GM21360 (cell line): Measurements from ENCODE around the gene TSFM.
"Not testable (repeated sequence)": the region's sequence is repeated elsewhere in the genome, so short reads cannot be mapped to it uniquely, and the experiment has no call there.

Experiments
- ATAC-seq: cut with Tn5 transposase; IDR thresholded peaks from one replicate; pipeline ENCODE4 v1.9.1; 2021; ENCODE audit warnings: mild to moderate bottlenecking, moderate library complexity; ENCODE audit not compliant: unreplicated experiment

Gene TSFM

DNA sequence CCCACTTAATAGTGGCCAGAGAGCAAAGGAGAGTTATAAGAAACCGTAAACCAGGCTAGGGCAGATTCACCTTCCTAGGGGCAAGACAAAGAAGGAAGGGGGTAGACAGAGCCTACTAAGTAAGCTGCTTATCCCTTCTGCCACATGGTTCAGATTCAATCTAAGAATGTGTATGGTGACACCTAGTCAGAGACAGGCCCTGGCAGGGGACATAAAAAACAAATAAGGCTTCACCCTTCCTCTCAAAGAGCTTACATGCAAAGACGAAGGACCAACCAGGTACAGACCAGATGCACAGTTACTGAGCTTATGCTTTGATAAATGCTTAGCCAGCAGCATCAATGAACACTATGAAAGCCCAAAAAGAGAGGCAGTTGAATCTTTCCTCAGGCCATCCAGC is 20.1 kb upstream of the TSFM start:
- no peak for ATAC-seq

DNA sequence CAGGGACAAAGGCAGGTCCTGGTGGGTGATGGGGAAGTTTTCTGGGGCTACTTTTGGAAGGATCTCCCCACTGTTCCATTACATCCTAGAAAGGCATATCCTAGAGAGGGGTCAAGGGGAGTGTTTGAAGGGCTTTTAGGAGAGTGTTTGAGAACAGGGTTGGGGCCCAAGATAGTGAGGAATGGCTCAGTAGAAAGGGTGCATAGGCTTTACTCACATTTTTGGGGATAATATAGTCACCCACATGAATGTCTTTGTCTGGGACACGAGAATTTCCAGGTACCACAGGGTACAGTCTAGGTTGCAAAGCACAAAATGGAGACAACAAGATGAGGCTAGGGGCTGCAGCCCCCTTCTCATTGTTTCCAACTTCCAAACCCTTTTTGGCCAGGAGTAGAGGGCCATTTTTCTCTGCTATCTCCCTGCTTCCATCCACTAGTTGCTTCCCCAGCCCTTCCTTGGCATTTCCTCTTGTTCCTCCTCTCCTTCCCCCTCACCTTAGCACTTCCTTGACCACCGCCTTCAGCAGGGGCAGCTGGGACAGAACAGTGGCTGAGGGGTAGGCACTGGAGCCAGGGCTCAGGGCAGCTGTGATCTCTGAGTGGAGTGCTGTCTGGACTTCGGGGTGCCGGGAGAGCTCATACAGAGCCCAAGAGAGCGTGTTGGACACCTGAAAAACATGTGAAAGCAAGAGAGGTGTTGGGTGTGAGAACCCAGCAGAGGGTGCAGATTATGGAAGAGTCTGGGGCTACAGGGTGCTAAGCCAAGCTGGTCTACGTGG is 18.5 kb upstream of the TSFM start:
- ATAC-seq = no peak

DNA sequence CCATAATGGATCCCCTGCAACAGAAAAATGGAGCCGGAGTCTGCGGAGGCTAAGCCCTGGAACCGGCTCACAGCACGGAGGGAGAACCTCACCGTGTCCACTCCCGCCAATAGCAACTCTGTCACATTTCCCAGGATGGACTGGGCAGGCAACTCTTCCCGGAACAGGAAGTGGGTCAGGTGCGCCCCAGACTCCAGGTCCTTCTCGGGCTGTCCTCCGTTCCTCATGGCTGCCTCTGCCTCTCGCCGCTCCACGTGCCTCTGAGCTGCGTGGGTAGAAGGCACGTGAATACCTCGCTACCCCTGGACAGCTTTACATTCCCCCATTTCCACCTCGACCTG is 18.0 kb upstream of the TSFM start:
- ATAC-seq = no peak

DNA sequence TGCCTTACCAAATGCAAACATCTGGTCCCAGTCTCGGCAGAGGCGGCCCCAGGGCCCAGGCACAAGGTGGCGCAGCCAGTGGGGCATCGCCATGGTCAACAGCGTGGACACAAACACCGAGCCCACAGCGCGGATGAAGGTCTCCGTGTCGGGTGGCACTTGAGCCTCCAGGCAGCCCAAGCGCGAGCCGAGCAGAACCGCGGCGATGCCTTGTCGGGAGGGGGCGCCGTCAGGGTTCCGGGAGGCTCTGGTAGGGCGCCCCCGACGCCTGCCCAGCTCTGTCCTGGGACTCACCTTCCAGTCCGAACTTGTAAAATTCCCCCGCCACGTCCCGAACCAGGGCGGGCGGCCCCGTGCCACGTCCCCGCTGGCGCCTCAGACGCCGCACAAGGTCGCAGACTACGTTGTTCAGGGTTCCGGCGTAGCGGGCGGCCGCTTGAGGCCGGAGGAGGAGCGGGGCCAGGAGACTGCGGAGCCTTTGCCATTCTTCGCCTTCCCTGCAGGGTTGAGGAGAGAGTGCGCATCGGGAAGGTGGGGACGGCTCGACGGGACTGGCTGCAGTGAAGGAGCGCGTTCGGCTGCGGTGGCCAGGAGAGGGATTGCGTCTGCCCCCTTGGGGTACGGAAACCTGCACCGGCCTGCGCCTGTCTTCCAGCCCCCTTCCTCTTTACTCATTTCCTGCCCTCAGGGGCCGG is 17.4 kb upstream of the TSFM start:
- ATAC-seq = peak; percentile 55

DNA sequence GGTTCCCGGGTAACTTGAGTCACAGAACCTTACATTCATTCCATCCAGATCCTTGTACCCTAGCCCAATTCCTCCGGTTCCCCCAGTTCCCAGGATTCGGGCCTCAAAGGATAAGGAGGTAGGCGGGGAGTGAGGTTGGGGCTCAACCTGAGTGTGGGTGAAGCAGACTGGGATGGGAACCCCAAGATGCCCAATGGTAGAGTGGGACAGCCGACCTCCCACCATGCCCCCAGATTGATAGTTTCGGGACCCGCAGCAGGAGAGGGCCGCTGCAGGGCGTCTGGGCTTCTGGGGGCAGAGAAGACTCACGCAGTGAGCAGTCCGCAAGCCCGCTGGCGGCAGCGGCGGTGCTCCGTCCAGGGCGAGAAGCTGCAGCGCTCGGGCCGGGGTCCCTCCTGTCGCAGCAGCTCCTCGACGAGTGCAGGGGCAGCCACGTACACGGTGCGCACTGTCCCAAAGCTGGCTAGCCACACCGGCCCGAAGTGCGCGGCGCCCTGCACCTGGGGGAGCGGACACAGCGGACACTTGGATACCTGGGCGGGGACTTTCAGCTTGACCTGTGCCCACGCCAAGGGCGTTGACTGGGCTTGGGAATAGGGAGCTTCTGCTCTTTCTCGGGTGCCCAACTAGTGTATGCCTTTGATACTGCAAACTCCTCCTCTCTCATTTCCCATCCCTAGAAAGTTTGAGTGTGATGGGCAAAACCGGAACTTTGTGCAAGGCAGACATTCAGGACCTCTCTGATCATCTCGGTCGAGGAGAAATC is 16.7 kb upstream of the TSFM start:
- ATAC-seq = no peak

DNA sequence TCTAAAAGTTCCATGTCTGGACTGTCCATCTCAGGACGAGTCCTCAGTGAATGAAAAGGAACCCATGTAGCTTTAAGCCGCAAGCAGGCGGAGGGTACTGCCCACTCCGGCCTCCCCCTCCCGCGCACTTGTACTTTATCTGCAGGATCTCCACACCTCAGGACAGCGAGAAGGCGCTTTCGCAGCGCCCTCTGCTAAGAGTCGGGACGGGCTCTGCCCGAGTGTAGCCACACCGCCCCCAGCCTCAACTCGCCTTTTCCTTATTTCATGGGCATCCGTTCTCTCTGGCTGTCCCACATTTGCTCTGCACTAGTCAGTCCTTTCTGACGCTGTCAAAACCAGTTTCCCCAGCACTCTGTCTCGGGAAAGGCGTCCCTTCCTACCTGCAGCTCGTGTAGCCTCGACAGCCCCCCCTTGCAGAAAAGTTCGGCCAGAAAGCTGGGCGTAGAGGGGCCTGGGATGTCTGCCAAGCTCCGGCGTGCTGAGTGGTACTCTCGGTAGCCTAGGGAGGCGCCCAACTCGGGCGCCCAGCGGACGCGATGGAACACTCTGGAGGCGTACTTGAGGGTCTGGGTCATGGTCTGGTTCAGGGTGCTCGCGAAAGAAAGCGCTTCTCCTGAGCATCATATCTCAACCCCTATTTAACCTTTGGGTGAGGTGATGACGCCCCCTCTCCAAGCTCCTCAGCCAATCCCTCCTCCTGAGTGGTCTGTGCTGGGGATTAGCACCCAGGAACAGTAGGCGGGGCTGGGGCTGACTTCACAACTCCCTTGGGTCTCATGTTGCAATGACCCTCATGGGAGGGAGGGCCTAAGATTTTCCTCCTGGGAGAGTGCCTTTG is 15.9 kb upstream of the TSFM start, which contains the start of gene CYP27B1:
Gene CYP27B1 (minus strand): TSS at position 615 of the 841 bp plus-strand sequence. CDS start 37 bp downstream, at position 578.
- ATAC-seq = no peak

DNA sequence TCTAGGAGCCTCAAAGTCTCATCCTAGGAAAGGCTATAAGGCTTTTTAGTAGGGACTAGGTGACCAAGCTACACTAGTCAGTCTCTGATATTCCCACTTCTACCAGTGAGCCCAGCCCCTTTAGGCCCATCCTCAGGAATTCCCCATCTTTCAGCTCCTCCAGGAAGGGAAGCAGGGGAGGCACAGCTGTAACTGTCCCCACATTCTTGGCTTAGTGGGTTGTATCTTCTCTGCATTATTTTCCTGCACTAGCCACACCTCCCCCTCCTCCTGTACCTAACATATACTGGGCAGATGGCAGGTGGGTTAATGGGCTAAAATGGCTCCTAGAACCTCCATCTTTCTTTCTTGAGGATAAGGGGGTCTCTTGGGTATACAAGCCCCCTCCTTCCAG is 15.3 kb upstream of the TSFM start:
- ATAC-seq = no peak

DNA sequence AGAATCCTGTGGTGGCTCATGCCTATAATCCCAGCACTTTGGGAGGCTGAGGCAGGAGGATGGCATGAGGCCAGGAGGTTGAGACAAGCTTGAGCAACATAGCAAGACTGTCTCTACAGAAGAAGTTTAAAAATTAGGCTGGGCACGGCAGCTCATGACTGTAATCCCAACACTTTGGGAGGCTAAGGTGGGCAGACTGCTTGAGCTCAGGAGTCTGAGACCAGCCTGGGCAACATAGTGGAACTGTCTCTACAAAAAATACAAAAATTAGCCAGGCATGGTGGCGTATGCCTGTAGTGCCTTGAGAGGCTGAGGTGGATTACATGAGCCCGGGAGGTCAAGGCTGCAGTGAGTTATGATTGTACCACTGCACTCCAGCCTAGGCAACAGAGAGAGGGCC is 14.7 kb upstream of the TSFM start:
- no peak for ATAC-seq

DNA sequence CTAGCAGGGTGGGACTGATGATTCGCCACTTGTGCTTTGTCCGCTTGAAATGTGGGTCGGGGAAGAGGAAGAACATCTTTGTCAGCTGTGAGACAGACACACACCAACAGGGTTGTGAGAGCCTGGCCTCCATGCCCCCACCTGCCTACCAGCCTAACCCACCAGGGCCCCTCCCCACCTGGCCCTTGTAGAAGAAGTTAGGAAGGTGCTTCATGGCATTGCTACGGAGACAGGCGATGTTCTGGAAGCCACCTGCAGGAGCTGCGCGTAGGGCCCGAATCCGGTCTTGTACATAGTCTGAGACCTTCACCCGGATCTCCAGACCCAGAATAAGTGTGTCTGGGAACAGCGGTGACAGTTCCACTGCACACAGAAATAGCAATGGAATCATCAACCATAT is 13.0 kb upstream of the TSFM start:
- ATAC-seq = no peak

DNA sequence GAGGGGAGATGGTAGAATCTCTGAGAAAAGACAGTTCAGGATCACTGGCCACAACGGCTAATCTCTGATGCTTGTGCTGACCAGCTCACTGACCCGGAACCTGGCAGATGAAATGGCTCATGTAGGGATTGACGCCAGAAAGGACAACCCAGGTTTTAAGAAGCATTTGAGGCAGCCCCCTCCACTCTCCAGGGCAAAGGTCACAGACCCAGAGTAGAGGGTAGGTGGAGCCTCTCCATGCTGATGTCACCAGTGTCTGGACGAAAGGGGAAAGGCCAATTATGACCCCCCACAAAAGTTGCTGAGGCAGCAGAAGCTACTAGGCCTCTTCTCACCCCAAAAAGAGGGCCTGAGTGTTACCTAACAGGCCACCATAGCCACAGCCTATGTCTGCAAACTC is 11.9 kb upstream of the TSFM start:
- no peak for ATAC-seq

DNA sequence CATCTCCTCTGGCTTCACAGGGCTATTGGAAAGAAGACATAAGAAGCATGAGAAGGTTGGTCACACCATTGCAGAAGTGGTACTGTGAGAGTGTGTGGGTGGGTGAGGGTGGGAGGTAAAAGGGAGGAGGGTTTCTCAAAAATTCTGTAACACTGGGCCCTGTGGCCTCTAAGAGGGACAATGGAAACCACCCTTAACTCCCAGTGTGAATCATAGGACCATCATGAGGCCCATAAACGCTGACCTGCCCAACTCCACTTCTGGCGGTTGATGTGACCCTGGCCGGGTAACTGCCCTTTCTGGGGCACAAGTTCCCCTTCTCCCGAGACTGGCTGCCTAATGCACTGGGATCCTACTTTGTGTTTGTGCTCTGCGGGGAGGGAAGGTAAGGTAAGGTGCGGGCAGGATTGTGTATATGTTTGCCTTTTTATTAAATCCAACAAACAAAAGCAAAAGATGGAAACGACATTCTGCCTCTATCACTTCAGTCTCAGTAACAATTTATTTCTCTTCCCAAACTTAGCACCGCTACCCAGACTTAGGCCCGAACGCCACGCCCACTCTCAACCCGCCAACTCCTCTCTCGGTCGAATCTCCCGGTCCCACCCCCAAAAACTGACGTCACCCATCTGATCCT is 11.2 kb upstream of the TSFM start:
- ATAC-seq = peak; percentile 64

DNA sequence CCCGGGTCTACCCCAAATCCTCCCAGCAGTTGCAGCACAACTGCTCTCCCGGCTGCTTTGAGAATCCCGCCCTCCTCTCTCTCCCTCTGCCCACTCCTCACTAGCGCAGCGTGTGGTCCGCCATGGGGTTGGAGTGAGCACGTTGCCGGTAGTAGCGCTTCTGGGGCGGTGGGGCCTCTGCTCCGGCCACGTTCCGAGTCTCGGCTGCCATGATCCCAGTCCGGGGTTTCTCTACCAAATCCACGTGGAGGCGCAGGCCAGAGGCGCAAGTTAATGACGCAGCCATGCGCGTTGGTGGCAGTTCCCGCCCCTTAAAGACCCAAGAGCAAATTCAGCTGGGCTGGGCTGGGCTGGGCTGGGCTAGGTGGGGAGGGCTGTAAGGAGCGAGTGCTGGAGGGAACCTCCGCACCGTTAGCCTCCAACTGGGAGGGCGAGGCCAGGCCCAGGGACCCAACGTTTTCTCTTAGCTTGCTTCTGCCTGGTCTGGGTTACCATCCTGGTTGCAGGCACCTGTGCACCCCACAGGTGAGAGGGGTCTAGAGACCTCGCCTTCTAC is 10.6 kb upstream of the TSFM start, which contains the start of gene METTL1:
Gene METTL1 (minus strand): TSS at position 233 of the 556 bp plus-strand sequence. CDS start 22 bp downstream, at position 211.
- ATAC-seq = peak; percentile 80

DNA sequence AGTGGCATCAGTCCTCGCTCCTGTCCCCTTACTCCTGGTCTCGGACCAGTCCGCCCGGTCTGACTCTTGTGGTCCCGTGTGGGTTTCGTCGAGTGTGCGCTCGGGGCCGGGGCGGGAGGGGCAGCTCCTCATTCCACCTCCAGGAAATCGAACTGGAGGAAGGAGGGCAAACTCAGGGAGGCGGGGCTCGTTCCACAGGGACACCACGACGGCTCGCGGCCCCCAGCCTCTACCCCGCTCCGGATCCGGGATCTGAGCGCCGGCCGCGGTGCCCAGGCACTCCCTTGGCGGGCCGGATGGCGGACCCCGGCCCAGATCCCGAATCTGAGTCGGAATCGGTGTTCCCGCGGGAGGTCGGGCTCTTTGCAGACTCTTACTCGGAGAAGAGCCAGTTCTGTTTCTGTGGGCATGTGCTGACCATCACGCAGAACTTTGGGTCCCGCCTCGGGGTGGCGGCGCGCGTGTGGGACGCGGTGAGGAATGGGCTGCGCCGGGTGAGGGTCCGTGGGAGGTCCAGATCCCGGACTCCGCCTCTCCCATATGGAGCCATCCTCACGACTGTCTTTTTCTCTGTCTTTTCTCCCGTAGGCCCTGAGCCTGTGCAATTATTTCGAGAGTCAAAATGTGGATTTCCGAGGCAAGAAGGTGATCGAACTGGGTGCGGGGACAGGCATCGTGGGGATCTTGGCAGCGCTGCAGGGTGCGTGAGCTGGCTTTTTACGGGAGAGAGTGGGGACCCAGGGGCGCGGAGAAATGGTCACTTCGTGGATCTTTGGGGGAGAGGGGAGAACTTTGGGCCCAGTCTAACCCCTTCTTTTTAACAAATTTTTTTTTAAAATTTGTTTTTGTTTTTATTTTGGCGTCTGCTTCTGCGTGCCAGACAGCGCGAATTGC is 9.9 kb upstream of the TSFM start, which contains the start of gene EEF1AKMT3:
Gene EEF1AKMT3 (plus strand): TSS at position 186 of the 894 bp plus-strand sequence. CDS start 111 bp downstream, at position 297.
- peak; percentile 15 for ATAC-seq

DNA sequence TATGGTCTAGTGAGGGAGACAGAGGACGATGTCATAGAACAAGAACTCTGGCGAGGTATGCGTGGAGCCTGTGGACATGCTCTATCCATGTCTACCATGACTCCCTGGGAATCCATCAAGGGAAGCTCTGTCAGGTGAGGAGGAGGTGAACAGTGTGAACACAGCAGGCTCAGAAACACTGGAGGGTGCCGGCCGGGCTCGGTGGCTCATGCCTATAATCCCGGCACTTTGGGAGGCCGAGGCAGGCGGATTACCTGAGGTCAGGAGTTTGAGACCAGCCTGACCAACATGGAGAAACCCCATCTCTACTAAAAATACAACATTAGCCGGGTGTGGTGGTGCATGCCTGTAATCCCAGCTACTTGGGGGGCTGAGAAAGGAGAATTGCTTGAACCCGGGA is 8.0 kb upstream of the TSFM start:
- not testable (repeated sequence) for ATAC-seq

DNA sequence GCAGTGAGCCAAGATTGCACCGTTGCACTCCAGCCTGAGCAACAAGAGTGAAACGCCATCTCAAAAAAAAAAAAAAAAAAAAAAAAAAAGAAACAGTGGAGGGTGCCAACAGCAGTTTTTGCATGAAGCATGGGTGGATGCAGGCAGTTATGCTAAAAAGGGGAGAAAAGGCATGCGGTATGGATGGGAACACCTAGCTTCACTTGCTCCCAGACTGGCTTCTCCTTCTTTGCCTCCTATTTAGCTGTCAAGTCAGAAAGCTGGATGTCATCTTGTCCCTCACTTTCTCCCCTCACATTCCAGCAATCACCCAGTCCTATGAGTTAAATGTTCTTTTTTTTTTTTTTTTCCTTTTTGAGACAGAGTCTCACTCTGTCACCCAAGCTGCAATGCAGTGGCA is 7.5 kb upstream of the TSFM start:
- no peak for ATAC-seq

DNA sequence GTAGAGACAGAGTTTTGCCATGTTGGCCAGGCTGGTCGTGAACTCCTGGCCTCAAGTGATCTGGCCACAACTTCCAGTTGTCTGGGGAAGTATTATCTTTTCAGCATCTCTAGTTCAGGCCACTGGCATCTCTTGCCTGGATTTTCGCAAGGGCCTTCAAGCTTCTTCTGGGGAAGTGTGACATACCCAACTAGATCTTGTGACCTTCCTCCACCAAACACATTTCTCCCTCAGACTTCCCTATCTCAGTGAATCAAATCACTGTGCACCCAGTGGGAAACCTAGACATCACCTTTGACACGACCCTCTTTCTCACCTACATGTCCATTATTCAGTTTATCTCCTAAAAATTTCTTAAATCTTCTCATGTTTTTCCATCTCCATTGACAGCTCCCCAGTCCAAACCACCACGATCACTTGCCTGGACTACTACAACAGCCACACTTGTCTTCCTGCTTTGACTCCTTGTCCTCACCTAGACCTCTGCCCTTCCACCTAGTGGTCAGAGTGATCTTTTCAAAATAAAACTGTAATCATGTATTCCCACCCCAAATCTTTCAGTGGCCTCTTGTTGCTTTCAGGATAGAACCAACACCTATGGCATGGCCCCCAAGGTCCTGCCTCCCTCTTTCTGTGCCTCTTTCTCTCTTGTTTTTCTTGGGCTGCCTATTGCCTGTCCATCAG is 6.9 kb upstream of the TSFM start:
- no peak for ATAC-seq

DNA sequence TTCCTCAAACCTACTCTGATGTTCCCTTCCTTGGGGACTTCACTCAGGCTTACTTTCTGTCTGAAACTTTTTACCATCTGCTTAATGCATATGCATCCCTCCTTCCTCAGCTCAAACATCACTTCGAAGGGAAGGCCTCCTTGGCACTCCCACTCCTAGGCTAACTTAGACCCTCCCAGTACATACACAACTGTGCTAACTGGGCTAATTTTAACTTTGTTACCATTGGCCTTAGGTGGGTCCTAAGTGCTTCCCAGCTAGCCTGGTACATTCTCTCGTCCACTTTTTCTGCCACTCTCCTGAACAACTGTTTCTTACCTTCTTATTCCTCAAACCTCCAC is 6.4 kb upstream of the TSFM start:
- ATAC-seq = no peak

DNA sequence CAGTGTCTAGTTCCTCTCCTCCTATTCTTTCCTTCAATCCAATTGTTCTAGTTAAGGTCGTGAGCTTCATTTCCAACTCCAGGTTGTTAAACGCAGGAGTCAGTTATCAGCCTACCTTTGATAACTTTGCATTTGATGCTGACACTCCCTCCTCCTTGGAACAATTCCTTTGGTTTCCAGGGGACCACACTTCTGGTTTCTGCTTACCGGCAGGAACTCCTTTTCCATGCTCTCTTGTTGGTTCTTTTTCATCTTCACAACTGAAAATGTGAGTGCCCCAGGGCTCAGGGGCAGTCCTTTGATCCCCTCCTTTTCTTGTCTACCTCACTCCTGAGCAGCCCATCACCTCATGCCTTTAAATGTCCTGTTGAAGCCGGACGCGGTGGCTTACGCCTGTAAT is 5.2 kb upstream of the TSFM start:
- ATAC-seq = no peak
